B cell (primary cell): Measurements from ENCODE around the gene GRAMD1C. TPM values are rescaled to one million over a fixed set of nuclear protein-coding genes. Genes with fewer than 3 reads are reported as not detected.

Source experiments
- ATAC-seq: fragments of 200-7000 bp; cut with Tn5 transposase; one replicate; pipeline ENCODE4 v1.10.0; 2021; ENCODE audit warnings: low read depth, mild to moderate bottlenecking, moderate number of reproducible peaks, moderate library complexity
- CTCF ChIA-PET: fragments of 350-600 bp; sonication (Branson Sonifier 250); formaldehyde crosslinking; loops from one replicate; lab custom pipeline; 2021; ENCODE audit warnings: antibody characterized with exemption, inconsistent platforms; lab: Charles Lee
- POLR2A ChIA-PET: fragments of 350-600 bp; sonication (Branson Sonifier 250); formaldehyde crosslinking; loops from one replicate; lab custom pipeline; 2021; ENCODE audit warnings: antibody characterized with exemption; lab: Charles Lee
- DNase-seq: peaks from one replicate; pipeline ENCODE4 v3.0.0; 2013
- H2AFZ ChIP-seq: 2 replicates; pipeline ENCODE4 v1.6.1; 2012; ENCODE audit warnings: mild to moderate bottlenecking, low read depth, low read length; ENCODE audit not compliant: insufficient read depth, poor library complexity, severe bottlenecking
- H3K27ac ChIP-seq, 2 donors: 1 replicate in 1 of 2; 2 replicates in 1 of 2; pipeline ENCODE4 v1.5.1; 2012 to 2013; ENCODE audit warnings: low read length in 2 of 2, mild to moderate bottlenecking in 2 of 2, moderate library complexity in 1 of 2
- H3K27me3 ChIP-seq, 4 experiments: fragments of 200-600 bp in 1 of 4; sonication (generic) in 1 of 4; replicated peaks in 1 of 4; 1 replicate in 2 of 4; 2 replicates in 2 of 4; pipeline versions ENCODE4 v1.6.1 to v1.7.0; 2013 to 2016; ENCODE audit warnings: low read length in 3 of 4, mild to moderate bottlenecking in 2 of 4, mixed read lengths in 1 of 4, moderate library complexity in 1 of 4; ENCODE audit not compliant: insufficient read depth in 4 of 4, control insufficient read depth in 3 of 4; ENCODE audit errors: control extremely low read depth in 1 of 4
- H3K36me3 ChIP-seq, 2 experiments: replicated peaks in 1 of 2; 1 replicate in 1 of 2; 2 replicates in 1 of 2; pipeline versions ENCODE4 v1.6.1 to v1.7.1; 2013; ENCODE audit warnings: low read length in 1 of 2; ENCODE audit not compliant: insufficient read depth in 2 of 2, control insufficient read depth in 1 of 2; ENCODE audit errors: control extremely low read depth in 1 of 2, extremely low read depth in 1 of 2
- H3K4me1 ChIP-seq, 2 donors: fragments of 200-600 bp in 1 of 2; sonication (generic) in 1 of 2; 1 replicate in 1 of 2; 2 replicates in 1 of 2; pipeline versions ENCODE4 v1.5.1 to v1.6.1; 2013 to 2017; ENCODE audit warnings: low read length in 2 of 2; ENCODE audit not compliant: control insufficient read depth in 2 of 2, insufficient read depth in 2 of 2
- H3K4me2 ChIP-seq: replicated peaks from 2 replicates; pipeline ENCODE3; 2012; ENCODE audit warnings: mild to moderate bottlenecking, low read depth, low read length; ENCODE audit not compliant: poor library complexity, severe bottlenecking
- H3K4me3 ChIP-seq, 5 experiments: fragments of 200-600 bp in 1 of 5; sonication (generic) in 1 of 5; 1 replicate in 3 of 5; 2 replicates in 2 of 5; pipeline versions ENCODE4 v1.5.1 to v1.7.0; 2011 to 2016; ENCODE audit warnings: low read length in 4 of 5, mild to moderate bottlenecking in 4 of 5, low read depth in 2 of 5, control low read depth in 1 of 5, moderate library complexity in 1 of 5; ENCODE audit not compliant: insufficient read depth in 1 of 5; ENCODE audit errors: control extremely low read depth in 1 of 5, extremely low read depth in 1 of 5
- H3K79me2 ChIP-seq: fragments of 200-600 bp; sonication (generic); one replicate; pipeline ENCODE4 v1.6.0; 2016; ENCODE audit warnings: low read length; ENCODE audit not compliant: control insufficient read depth, insufficient read depth
- H3K9ac ChIP-seq: fragments of 200-600 bp; sonication (generic); 2 replicates; pipeline ENCODE4 v1.6.1; 2017; ENCODE audit warnings: mild to moderate bottlenecking, low read length, moderate library complexity
- H3K9me3 ChIP-seq, 3 donors: one replicate each; pipeline versions ENCODE4 v1.6.1 to v1.7.1; 2013; ENCODE audit warnings: low read length in 2 of 3; ENCODE audit not compliant: control insufficient read depth in 2 of 3, insufficient read depth in 1 of 3; ENCODE audit errors: control extremely low read depth in 1 of 3
- H4K20me1 ChIP-seq: 2 replicates; pipeline ENCODE4 v1.6.0; 2012; ENCODE audit warnings: mild to moderate bottlenecking, low read length; ENCODE audit not compliant: insufficient read depth, control insufficient read depth, poor library complexity, severe bottlenecking
- H3K27ac Mint-ChIP-seq: one replicate; pipeline ENCODE4 v1.8.0; 2021; ENCODE audit warnings: mixed read lengths
- H3K27me3 Mint-ChIP-seq: one replicate; pipeline ENCODE4 v1.8.0; 2021; ENCODE audit warnings: mixed read lengths
- H3K4me1 Mint-ChIP-seq: one replicate; pipeline ENCODE4 v1.8.0; 2021; ENCODE audit warnings: mixed read lengths
- H3K4me3 Mint-ChIP-seq: one replicate; pipeline ENCODE4 v1.8.0; 2021; ENCODE audit warnings: mixed read lengths
- H3K9me3 Mint-ChIP-seq: one replicate; pipeline ENCODE4 v1.8.0; 2022; ENCODE audit warnings: mixed read lengths; ENCODE audit not compliant: insufficient read depth
- EZH2 ChIP-seq: IDR thresholded peaks from 2 replicates; pipeline ENCODE4 v1.6.1; 2012; ENCODE audit warnings: borderline replicate concordance, low read depth, mild to moderate bottlenecking, moderate library complexity, low read length; ENCODE audit not compliant: insufficient read depth, poor library complexity, severe bottlenecking
- WGBS: methylation state at CpG from one replicate; pipeline ENCODE4 v1.1.5; 2013; ENCODE audit warnings: missing lambda C conversion rate; ENCODE audit not compliant: insufficient coverage; 5-methylcytosine and 5-hydroxymethylcytosine counted together
- intact Hi-C: fragments of 100-400 bp; cut with micrococcal nuclease; formaldehyde crosslinking; loops from one replicate; pipeline ENCODE4 v1.10.0; 2022
- polyA plus RNA-seq: library from polyadenylated mRNA; depleted of rRNA; stranded (reverse); fragments of >200 nt; gene quantifications from 2 replicates; pipeline ENCODE4 v1.2.3, GENCODE V29; 2012
- total RNA-seq, 2 donors: library from RNA; stranded (reverse); fragments of 120-200 nt in 1 of 2; gene quantifications; 1 replicate in 1 of 2; 2 replicates in 1 of 2; pipeline versions ENCODE4 v1.2.3 to v1.2.4, GENCODE V29; 2013 to 2022
- TF ChIP-seq, protein P1 (sequence below): fragments of 200-600 bp; IDR thresholded peaks from one replicate; pipeline ENCODE4 v1.8.0; 2022; ENCODE audit warnings: antibody characterized with exemption, mild to moderate bottlenecking

The GRAMD1C gene
- total and polyA plus RNA-seq, 2 donors (not counting 1 experiment from before 2014, with no cell fraction given) = 8.5 to 47.1 TPM

DNA sequence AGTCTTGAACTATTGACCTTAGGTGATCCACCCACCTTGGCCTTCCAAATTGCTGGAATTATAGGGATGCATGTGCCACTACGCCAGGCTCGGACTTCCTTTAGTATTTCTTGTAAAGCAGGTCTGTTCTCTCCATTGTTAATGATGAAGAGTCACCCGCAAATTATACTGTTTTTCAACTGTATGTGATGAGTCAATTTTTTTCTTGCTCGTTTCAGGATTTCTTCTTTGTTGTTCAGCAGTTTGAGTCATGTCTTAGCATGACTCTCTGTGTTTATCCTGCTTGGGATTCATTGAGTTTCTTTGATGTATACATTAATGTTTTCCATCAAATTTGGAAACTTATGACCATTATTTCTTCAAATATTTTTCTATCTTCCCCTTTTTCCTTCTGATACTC, 28.9 kb downstream of the GRAMD1C start:
- DNase-seq (no peak), ATAC-seq (no peak)
- H3K4me2 ChIP-seq = no peak overlapping the region
- Mint-ChIP-seq H3K4me3 (no peak overlapping the region), H3K4me1 (no peaks in the 10 kb centered on the region), H3K27me3 (no peaks in the 10 kb centered on the region), H3K27ac (no peak overlapping the region), H3K9me3 (no peaks in the 10 kb centered on the region)
- no peaks in the 10 kb centered on the region for H4K20me1 ChIP-seq
- no peaks in the 10 kb centered on the region for H3K27me3 ChIP-seq
- ChIA-PET CTCF (no interaction called here), POLR2A (interaction anchor here (0.7 kb wide), 1 partner anchor 127 kb away, joined by 3 read pairs; no protein-coding TSS in a partner anchor)
- H3K4me1 ChIP-seq = no peaks in the 10 kb centered on the region
- H3K9ac ChIP-seq = no peak overlapping the region
- no peak overlapping the region for H2AFZ ChIP-seq
- intact Hi-C loops = no loop called here
- H3K36me3 ChIP-seq = peaks cover 0 to 3% of the 10 kb centered on the region in 2 experiments
- no peak overlapping the region for H3K27ac ChIP-seq
- no peaks in the 10 kb centered on the region for H3K79me2 ChIP-seq
- peaks cover 0 to 3% (median 0%) of the 10 kb centered on the region in 3 donors for H3K9me3 ChIP-seq
- 67% methylated on average over 3 of the region's 4 CpGs for WGBS
- no peak for TF ChIP-seq EZH2
- TF ChIP-seq, protein P1, sequence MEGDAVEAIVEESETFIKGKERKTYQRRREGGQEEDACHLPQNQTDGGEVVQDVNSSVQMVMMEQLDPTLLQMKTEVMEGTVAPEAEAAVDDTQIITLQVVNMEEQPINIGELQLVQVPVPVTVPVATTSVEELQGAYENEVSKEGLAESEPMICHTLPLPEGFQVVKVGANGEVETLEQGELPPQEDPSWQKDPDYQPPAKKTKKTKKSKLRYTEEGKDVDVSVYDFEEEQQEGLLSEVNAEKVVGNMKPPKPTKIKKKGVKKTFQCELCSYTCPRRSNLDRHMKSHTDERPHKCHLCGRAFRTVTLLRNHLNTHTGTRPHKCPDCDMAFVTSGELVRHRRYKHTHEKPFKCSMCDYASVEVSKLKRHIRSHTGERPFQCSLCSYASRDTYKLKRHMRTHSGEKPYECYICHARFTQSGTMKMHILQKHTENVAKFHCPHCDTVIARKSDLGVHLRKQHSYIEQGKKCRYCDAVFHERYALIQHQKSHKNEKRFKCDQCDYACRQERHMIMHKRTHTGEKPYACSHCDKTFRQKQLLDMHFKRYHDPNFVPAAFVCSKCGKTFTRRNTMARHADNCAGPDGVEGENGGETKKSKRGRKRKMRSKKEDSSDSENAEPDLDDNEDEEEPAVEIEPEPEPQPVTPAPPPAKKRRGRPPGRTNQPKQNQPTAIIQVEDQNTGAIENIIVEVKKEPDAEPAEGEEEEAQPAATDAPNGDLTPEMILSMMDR = no peak
- H3K4me3 ChIP-seq = no peak overlapping the region

DNA sequence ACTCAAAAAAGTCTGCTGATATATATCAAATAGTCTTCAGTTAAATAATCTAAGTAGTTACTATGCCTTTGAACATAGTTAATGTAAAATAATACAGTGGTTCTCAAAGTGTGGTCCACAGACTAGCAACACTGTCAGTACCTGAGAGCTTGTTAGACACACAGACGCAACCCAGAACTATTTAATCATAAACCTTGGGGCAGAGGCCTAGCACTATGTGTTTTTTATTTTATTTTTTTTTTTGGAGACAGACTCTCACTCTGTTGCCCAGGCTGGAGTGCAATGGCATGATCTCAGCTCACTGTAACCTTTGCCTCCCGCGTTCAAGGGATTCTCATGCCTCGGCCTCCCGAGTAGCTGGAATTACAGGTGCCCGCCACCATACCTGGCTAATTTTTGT, 34.7 kb downstream of the GRAMD1C start:
- Mint-ChIP-seq H3K27me3 (no peaks in the 10 kb centered on the region), H3K9me3 (no peaks in the 10 kb centered on the region), H3K4me3 (no peak overlapping the region), H3K4me1 (no peaks in the 10 kb centered on the region), H3K27ac (no peak overlapping the region)
- no peaks in the 10 kb centered on the region for H3K79me2 ChIP-seq
- DNase-seq (no peak), ATAC-seq (no peak)
- H4K20me1 ChIP-seq = no peaks in the 10 kb centered on the region
- no peak overlapping the region for H3K4me2 ChIP-seq
- H3K4me1 ChIP-seq = no peaks in the 10 kb centered on the region
- H2AFZ ChIP-seq = no peak overlapping the region
- H3K36me3 ChIP-seq = peaks cover 0 to 3% of the 10 kb centered on the region in 2 experiments
- no peak overlapping the region for H3K9ac ChIP-seq
- no peaks in the 10 kb centered on the region for H3K9me3 ChIP-seq
- intact Hi-C loops = no loop called here
- H3K4me3 ChIP-seq = no peak overlapping the region
- POLR2A ChIA-PET = no interaction called here
- CTCF ChIA-PET = no interaction called here
- no peaks in the 10 kb centered on the region for H3K27me3 ChIP-seq
- no peak for TF ChIP-seq EZH2
- TF ChIP-seq, protein P1 = no peak
- H3K27ac ChIP-seq = no peak overlapping the region
- WGBS = 100% methylated on average over 5 of the region's 6 CpGs
